ENCODE data around the gene GBX2. TPM values are rescaled to one million over a fixed set of nuclear protein-coding genes. Genes with fewer than 3 reads are reported as not detected.

GBX2 gene
- total RNA-seq, 1 experiment from 2014 or later = 10.2 TPM

GRCh38 chr2:236209996-236210395 lies 41.8 kb upstream of the GBX2 start:
- Histone ChIP-seq H3K36me3 (ENCODE audit: control insufficient read depth, insufficient read depth, low read length) (no peaks in the 10 kb centered on the region), H3K27ac (ENCODE audit: low read length) (no peak overlapping the region), H3K9me3 (ENCODE audit: control insufficient read depth, insufficient read depth, low read depth, low read length) (peaks cover 5% of the 10 kb centered on the region; the same call in 1 of the 2 replicates), H3K4me1 (ENCODE audit: control insufficient read depth, insufficient read depth, low read length) (no peaks in the 10 kb centered on the region), H3K27me3 (ENCODE audit: control insufficient read depth, insufficient read depth, low read length) (no peaks in the 10 kb centered on the region), H3K4me3 (ENCODE audit: low read depth in 2 of 2, low read length in 2 of 2) (no peak overlapping the region)
- BruUV-seq (replicated peaks) = no TSS peak
- no peak for TF ChIP-seq CTCF (IDR thresholded peaks at IDR 0.05)
- TF ChIP-seq, protein P1, sequence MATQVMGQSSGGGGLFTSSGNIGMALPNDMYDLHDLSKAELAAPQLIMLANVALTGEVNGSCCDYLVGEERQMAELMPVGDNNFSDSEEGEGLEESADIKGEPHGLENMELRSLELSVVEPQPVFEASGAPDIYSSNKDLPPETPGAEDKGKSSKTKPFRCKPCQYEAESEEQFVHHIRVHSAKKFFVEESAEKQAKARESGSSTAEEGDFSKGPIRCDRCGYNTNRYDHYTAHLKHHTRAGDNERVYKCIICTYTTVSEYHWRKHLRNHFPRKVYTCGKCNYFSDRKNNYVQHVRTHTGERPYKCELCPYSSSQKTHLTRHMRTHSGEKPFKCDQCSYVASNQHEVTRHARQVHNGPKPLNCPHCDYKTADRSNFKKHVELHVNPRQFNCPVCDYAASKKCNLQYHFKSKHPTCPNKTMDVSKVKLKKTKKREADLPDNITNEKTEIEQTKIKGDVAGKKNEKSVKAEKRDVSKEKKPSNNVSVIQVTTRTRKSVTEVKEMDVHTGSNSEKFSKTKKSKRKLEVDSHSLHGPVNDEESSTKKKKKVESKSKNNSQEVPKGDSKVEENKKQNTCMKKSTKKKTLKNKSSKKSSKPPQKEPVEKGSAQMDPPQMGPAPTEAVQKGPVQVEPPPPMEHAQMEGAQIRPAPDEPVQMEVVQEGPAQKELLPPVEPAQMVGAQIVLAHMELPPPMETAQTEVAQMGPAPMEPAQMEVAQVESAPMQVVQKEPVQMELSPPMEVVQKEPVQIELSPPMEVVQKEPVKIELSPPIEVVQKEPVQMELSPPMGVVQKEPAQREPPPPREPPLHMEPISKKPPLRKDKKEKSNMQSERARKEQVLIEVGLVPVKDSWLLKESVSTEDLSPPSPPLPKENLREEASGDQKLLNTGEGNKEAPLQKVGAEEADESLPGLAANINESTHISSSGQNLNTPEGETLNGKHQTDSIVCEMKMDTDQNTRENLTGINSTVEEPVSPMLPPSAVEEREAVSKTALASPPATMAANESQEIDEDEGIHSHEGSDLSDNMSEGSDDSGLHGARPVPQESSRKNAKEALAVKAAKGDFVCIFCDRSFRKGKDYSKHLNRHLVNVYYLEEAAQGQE (IDR thresholded peaks at IDR 0.05; ENCODE audit: insufficient read depth in 1 of 2, low read depth in 2 of 2, low read length in 1 of 2) = no peak
- no peak for TF ChIP-seq POLR2AphosphoS5 (IDR thresholded peaks at IDR 0.05; ENCODE audit: low read depth, low read length)
- no peak for TF ChIP-seq TCF7L2 (IDR thresholded peaks at IDR 0.05; ENCODE audit: low read depth, low read length)
- TF ChIP-seq SIN3A (IDR thresholded peaks at IDR 0.05; ENCODE audit: borderline replicate concordance, insufficient read depth, low read depth, low read length) = no peak
- POLR2A ChIA-PET = no interaction called here
- no peak for ATAC-seq
- CTCF ChIA-PET = interaction anchor here (1.0 kb wide), 1 partner anchor 143 kb away, joined by 3 read pairs; no protein-coding TSS in a partner anchor
- no peak for DNase-seq (ENCODE audit: low read depth, low spot score)
- intact Hi-C loops (cut with micrococcal nuclease; ENCODE audit: unreplicated experiment) (no loop called here), in situ Hi-C loops (cut with HindIII; ENCODE audit: low pct_unique_long_range_greater_than_20kb, low sequenced_read_pairs) (no loop called here)

- no peak overlapping the region for H3K27ac ChIP-seq (ENCODE audit: low read length)
- intact Hi-C loops (cut with micrococcal nuclease; ENCODE audit: unreplicated experiment) = no loop called here
- ATAC-seq = no peak
Measured at GRCh38 chr2:236209535-236209934, 41.3 kb upstream of the GBX2 start.

More at GRCh38 chr2:236209535-236209934, 41.3 kb upstream of the GBX2 start:
- no peak for DNase-seq (ENCODE audit: low read depth, low spot score)
- H3K4me1 ChIP-seq (ENCODE audit: control insufficient read depth, insufficient read depth, low read length) = no peaks in the 10 kb centered on the region
- H3K27me3 ChIP-seq (ENCODE audit: control insufficient read depth, insufficient read depth, low read length) = no peaks in the 10 kb centered on the region
- POLR2A ChIA-PET = no interaction called here
- no TSS peak for BruUV-seq (replicated peaks)
- no peak overlapping the region for H3K4me3 ChIP-seq (ENCODE audit: low read depth in 2 of 2, low read length in 2 of 2)
- no peaks in the 10 kb centered on the region for H3K36me3 ChIP-seq (ENCODE audit: control insufficient read depth, insufficient read depth, low read length)
- CTCF ChIA-PET = interaction anchor here (1.0 kb wide), 1 partner anchor 143 kb away, joined by 3 read pairs; no protein-coding TSS in a partner anchor
- peaks cover 5% of the 10 kb centered on the region; the same call in 1 of the 2 replicates for H3K9me3 ChIP-seq (ENCODE audit: control insufficient read depth, insufficient read depth, low read depth, low read length)
- TF ChIP-seq POLR2AphosphoS5 (IDR thresholded peaks at IDR 0.05; ENCODE audit: low read depth, low read length) = no peak
- no peak for TF ChIP-seq SIN3A (IDR thresholded peaks at IDR 0.05; ENCODE audit: borderline replicate concordance, insufficient read depth, low read depth, low read length)
- TF ChIP-seq CTCF (IDR thresholded peaks at IDR 0.05) = no peak
- no peak for TF ChIP-seq TCF7L2 (IDR thresholded peaks at IDR 0.05; ENCODE audit: low read depth, low read length)
- TF ChIP-seq, protein P1 (IDR thresholded peaks at IDR 0.05; ENCODE audit: insufficient read depth in 1 of 2, low read depth in 2 of 2, low read length in 1 of 2) = no peak
- in situ Hi-C loops (cut with HindIII; ENCODE audit: low pct_unique_long_range_greater_than_20kb, low sequenced_read_pairs) = no loop called here

Data from Panc1 (cell line).